GM10266 (cell line): ENCODE results near the gene BRAP.
"Not testable (repeated sequence)": the region's sequence is repeated elsewhere in the genome, so short reads cannot be mapped to it uniquely, and the experiment has no call there.

Experiments
- DNase-seq: peaks from one replicate; pipeline ENCODE4 v3.0.0; 2012; ENCODE audit errors: extremely low spot score
- CTCF ChIP-seq: IDR thresholded peaks from 2 replicates; pipeline ENCODE4 v1.5.1; 2012; ENCODE audit warnings: mild to moderate bottlenecking, low read depth; ENCODE audit not compliant: control insufficient read depth, insufficient read depth; ENCODE audit errors: missing control alignments

Gene BRAP

GRCh38 chr12:111628505-111629260, 57.1 kb downstream of the BRAP start:
- DNase-seq: no peak
- TF ChIP-seq CTCF: no peak

- no peak for DNase-seq
- TF ChIP-seq CTCF: no peak
These were observed 59.5 kb downstream of the BRAP start for GRCh38 chr12:111626230-111626629.

- TF ChIP-seq CTCF: no peak
- no peak for DNase-seq
These were observed 61.2 kb downstream of the BRAP start for GRCh38 chr12:111624540-111624939.

GRCh38 chr12:111617841-111618240, 67.9 kb downstream of the BRAP start:
- DNase-seq: not testable (repeated sequence)

GRCh38 chr12:111616177-111616623, 69.6 kb downstream of the BRAP start:
- no peak for TF ChIP-seq CTCF
- DNase-seq: no peak

- no peak for TF ChIP-seq CTCF
- DNase-seq: no peak
These were observed 78.5 kb downstream of the BRAP start for GRCh38 chr12:111607239-111607638.

- no peak for TF ChIP-seq CTCF
- DNase-seq: no peak
These were observed 79.0 kb downstream of the BRAP start for GRCh38 chr12:111606767-111607230.
